Measurements from ENCODE around the gene CTF1.

CTF1 gene

GRCh38 chr16:30920891-30921290, 24.5 kb downstream of the CTF1 start:
- Histone ChIP-seq H3K4me1 (ENCODE audit: control insufficient read depth, insufficient read depth, low read length) (peaks cover 10% of the 10 kb centered on the region), H3K9ac (ENCODE audit: low read depth, low read length) (no peak overlapping the region), H3K9me3 (replicated peaks; ENCODE audit: low read length) (no peaks in the 10 kb centered on the region), H3K4me3 (ENCODE audit: low read length) (no peak overlapping the region), H3K27me3 (ENCODE audit: control insufficient read depth, insufficient read depth, low read length) (no peaks in the 10 kb centered on the region), H3K4me2 (ENCODE audit: low read length) (no peak overlapping the region), H3K36me3 (ENCODE audit: insufficient read depth, low read length) (no peaks in the 10 kb centered on the region)

DNA sequence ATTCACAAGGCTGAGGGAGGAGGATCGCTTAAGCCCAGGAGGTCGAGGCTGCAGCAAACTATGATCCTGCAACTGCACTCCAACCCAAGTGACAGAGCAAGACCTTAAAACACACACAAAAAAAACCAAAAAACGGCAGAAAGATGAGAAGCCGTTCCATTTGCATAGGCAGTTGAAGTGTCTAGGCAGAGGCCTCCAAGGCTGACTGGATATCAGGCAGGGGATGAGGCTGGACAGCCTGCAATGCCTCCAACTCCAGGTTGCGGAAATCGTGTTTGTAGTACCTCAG, 25.0 kb downstream of the CTF1 start:
- Histone ChIP-seq H3K4me1 (ENCODE audit: control insufficient read depth, insufficient read depth, low read length) (peaks cover 10% of the 10 kb centered on the region), H3K36me3 (ENCODE audit: insufficient read depth, low read length) (no peaks in the 10 kb centered on the region), H3K4me2 (ENCODE audit: low read length) (peak overlapping the region; percentile 78), H3K9me3 (replicated peaks; ENCODE audit: low read length) (no peaks in the 10 kb centered on the region), H3K4me3 (ENCODE audit: low read length) (peak overlapping the region; percentile 69), H3K9ac (ENCODE audit: low read depth, low read length) (peak overlapping the region; percentile 69), H3K27me3 (ENCODE audit: control insufficient read depth, insufficient read depth, low read length) (no peaks in the 10 kb centered on the region)

DNA sequence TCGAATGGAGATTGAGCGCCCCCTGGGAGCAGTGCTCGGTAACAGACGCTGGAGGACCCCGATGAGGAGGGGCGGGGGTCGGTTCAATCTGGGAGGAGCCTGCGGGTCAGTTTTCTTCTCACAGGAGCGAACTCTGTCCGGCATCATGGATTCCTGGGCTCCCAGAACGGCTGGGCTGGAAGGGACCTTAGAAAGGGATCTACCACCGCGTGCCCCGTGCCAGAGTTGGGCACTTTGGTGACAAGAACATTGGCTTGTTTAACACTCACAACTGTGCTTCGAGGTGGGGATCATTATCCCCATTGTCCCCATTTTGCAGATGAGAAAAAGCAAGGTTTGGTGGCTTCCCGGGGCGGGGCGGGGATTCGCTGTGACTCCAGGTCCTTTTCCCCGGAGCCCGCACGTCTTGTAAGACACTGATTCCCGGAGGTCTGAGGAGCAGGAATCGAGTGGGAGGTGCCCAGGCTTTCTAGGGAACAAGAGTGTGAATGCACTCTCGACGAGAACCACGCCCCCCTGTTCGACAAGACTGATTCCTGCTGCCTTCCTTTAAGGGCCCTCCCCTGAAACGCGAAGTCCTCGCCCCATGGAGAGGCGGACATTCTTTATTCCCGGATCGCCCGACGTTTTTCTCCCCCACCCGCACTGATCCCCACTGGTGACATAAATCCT, 25.5 kb downstream of the CTF1 start:
- Histone ChIP-seq H3K9me3 (replicated peaks; ENCODE audit: low read length) (no peaks in the 10 kb centered on the region), H3K27me3 (ENCODE audit: control insufficient read depth, insufficient read depth, low read length) (no peaks in the 10 kb centered on the region), H3K9ac (ENCODE audit: low read depth, low read length) (peak overlapping the region; percentile 69), H3K4me2 (ENCODE audit: low read length) (peak overlapping the region; percentile 78), H3K4me1 (ENCODE audit: control insufficient read depth, insufficient read depth, low read length) (peaks cover 10% of the 10 kb centered on the region), H3K4me3 (ENCODE audit: low read length) (peak overlapping the region; percentile 69), H3K36me3 (ENCODE audit: insufficient read depth, low read length) (peaks cover 3% of the 10 kb centered on the region)

GRCh38 chr16:30922420-30922959, 26.1 kb downstream of the CTF1 start:
- H3K4me2 ChIP-seq (ENCODE audit: low read length), result peak overlapping the region; percentile 78
- H3K36me3 ChIP-seq (ENCODE audit: insufficient read depth, low read length), result peaks cover 7% of the 10 kb centered on the region
- peak overlapping the region; percentile 79 for H3K4me3 ChIP-seq (ENCODE audit: low read length)
- no peaks in the 10 kb centered on the region for H3K9me3 ChIP-seq (replicated peaks; ENCODE audit: low read length)
- no peaks in the 10 kb centered on the region for H3K27me3 ChIP-seq (ENCODE audit: control insufficient read depth, insufficient read depth, low read length)
- H3K4me1 ChIP-seq (ENCODE audit: control insufficient read depth, insufficient read depth, low read length), result peaks cover 10% of the 10 kb centered on the region
- H3K9ac ChIP-seq (ENCODE audit: low read depth, low read length), result peak overlapping the region; percentile 75

GRCh38 chr16:30922960-30923535, 26.6 kb downstream of the CTF1 start:
- Histone ChIP-seq H3K9me3 (replicated peaks; ENCODE audit: low read length) (no peaks in the 10 kb centered on the region), H3K4me2 (ENCODE audit: low read length) (peak overlapping the region; percentile 75), H3K27me3 (ENCODE audit: control insufficient read depth, insufficient read depth, low read length) (no peaks in the 10 kb centered on the region), H3K9ac (ENCODE audit: low read depth, low read length) (peak overlapping the region; percentile 75), H3K4me1 (ENCODE audit: control insufficient read depth, insufficient read depth, low read length) (peaks cover 10% of the 10 kb centered on the region), H3K4me3 (ENCODE audit: low read length) (peak overlapping the region; percentile 79), H3K36me3 (ENCODE audit: insufficient read depth, low read length) (peaks cover 7% of the 10 kb centered on the region)

GRCh38 chr16:30923554-30924075, 27.2 kb downstream of the CTF1 start, which contains the start of gene FBXL19:
TSS of gene FBXL19 (plus strand) at chr16:30923572. CDS start at chr16:30925755, 2,183 bp downstream.
- peaks cover 7% of the 10 kb centered on the region for H3K36me3 ChIP-seq (ENCODE audit: insufficient read depth, low read length)
- H3K9me3 ChIP-seq (replicated peaks; ENCODE audit: low read length), result no peaks in the 10 kb centered on the region
- H3K4me1 ChIP-seq (ENCODE audit: control insufficient read depth, insufficient read depth, low read length), result peaks cover 10% of the 10 kb centered on the region
- H3K9ac ChIP-seq (ENCODE audit: low read depth, low read length), result peak within 1 kb of the TSS; percentile 75
- peak within 1 kb of the TSS; percentile 79 for H3K4me3 ChIP-seq (ENCODE audit: low read length)
- peak within 1 kb of the TSS; percentile 83 for H3K4me2 ChIP-seq (ENCODE audit: low read length)
- H3K27me3 ChIP-seq (ENCODE audit: control insufficient read depth, insufficient read depth, low read length), result no peaks in the 10 kb centered on the region

DNA sequence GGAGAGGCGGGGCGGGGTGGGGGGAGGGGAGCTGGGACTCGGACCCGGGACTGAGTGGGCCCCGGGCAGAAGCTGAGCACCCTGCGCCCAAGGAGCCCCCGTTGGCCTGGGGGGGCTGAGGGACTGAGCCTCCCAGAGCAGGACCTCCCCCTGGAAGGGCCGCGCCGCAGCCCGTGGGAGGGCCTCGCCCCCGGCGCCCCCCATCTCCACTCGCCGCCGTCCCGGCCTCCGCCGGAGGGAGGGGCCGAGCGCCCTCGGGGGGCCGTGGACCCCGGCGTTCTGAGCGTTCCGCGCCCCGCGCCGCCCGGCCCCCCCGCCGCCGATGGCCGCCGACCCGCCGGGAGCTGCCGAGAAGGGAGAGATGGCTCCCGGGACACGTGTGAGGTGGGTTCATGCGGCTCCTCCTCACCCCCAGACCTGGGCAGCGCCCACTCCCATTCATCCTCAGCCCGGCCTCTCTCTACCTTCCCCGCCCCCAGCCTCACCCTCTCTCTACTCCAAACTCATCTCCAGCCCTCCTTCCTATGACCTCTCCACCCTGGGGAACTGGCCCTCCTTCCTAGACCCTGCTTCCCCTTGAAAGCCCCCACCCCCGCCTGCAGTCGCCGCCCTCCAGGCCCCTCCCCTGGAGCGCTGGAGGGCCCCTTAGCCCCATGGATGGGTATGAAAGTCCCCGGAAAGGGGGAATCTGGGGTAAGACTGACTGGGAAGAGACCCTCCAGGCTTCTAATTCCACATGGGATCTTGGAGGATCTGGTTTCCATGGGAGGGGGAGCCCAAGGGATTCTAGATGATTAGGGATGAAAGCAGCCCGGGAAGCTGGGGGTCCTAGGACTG, 27.9 kb downstream of the CTF1 start:
- Histone ChIP-seq H3K9me3 (replicated peaks; ENCODE audit: low read length) (no peaks in the 10 kb centered on the region), H3K36me3 (ENCODE audit: insufficient read depth, low read length) (peaks cover 12% of the 10 kb centered on the region), H3K9ac (ENCODE audit: low read depth, low read length) (peak overlapping the region; percentile 72), H3K4me1 (ENCODE audit: control insufficient read depth, insufficient read depth, low read length) (peaks cover 10% of the 10 kb centered on the region), H3K27me3 (ENCODE audit: control insufficient read depth, insufficient read depth, low read length) (no peaks in the 10 kb centered on the region), H3K4me2 (ENCODE audit: low read length) (peak overlapping the region; percentile 83), H3K4me3 (ENCODE audit: low read length) (peak overlapping the region; percentile 72)

DNA sequence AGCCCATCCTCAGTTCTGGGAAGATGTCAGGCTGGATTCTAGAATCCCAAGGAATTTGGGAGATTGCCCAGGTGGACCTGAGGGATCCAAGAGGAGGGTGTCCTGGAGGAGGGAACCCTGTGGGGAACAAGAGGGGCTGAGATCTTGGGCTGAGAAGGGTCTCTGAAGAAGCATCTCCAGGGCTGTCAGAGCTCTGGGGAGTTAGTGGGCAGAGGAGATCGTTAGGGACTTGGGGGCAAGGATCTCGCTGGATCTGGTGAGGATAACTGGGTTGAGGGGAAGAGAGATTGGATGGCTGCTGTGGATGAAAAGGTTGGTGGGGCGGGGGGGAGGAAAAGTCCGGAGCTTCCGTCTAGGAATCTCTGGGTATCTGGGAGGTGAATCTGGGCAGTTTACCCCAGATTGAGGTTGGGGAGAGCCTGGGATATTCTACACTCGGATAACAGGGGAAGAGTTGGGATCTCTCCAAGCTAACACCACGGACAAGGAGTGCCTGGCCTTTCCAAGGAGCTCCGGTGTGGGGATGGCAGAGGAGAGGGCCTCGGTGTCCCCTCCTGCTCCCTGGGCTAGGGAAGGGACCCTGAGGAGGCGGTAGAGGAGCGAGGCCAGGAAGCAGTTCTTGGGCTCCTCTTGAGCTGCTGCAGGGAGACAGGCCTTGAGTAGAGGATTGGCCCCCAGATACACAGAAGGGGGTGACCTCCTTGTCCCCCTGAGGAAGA, 28.7 kb downstream of the CTF1 start:
- Histone ChIP-seq H3K4me2 (ENCODE audit: low read length) (peak overlapping the region; percentile 83), H3K4me1 (ENCODE audit: control insufficient read depth, insufficient read depth, low read length) (peaks cover 10% of the 10 kb centered on the region), H3K27me3 (ENCODE audit: control insufficient read depth, insufficient read depth, low read length) (no peaks in the 10 kb centered on the region), H3K36me3 (ENCODE audit: insufficient read depth, low read length) (peaks cover 15% of the 10 kb centered on the region), H3K4me3 (ENCODE audit: low read length) (peak overlapping the region; percentile 72), H3K9ac (ENCODE audit: low read depth, low read length) (peak overlapping the region; percentile 72), H3K9me3 (replicated peaks; ENCODE audit: low read length) (no peaks in the 10 kb centered on the region)

DNA sequence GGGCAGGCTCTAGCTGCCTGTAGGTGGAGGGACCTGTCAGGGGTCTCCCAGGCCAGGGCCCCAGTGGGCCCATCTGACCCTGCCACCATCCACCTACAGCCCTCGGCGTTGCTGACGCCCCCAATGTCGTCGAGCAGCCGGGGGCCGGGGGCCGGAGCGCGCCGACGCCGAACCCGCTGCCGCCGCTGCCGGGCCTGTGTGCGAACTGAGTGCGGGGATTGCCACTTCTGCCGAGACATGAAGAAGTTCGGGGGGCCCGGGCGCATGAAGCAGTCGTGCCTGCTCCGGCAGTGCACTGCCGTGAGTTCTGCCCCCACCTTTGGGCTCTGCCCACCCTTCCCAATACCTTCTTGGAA, 29.2 kb downstream of the CTF1 start:
- Histone ChIP-seq H3K27me3 (ENCODE audit: control insufficient read depth, insufficient read depth, low read length) (no peaks in the 10 kb centered on the region), H3K4me2 (ENCODE audit: low read length) (peak overlapping the region; percentile 83), H3K36me3 (ENCODE audit: insufficient read depth, low read length) (peaks cover 18% of the 10 kb centered on the region), H3K4me1 (ENCODE audit: control insufficient read depth, insufficient read depth, low read length) (peaks cover 10% of the 10 kb centered on the region), H3K9ac (ENCODE audit: low read depth, low read length) (no peak overlapping the region), H3K4me3 (ENCODE audit: low read length) (no peak overlapping the region), H3K9me3 (replicated peaks; ENCODE audit: low read length) (no peaks in the 10 kb centered on the region)

GRCh38 chr16:30925995-30926811, 29.8 kb downstream of the CTF1 start:
- H3K4me1 ChIP-seq (ENCODE audit: control insufficient read depth, insufficient read depth, low read length), result peaks cover 10% of the 10 kb centered on the region
- no peak overlapping the region for H3K4me3 ChIP-seq (ENCODE audit: low read length)
- no peak overlapping the region for H3K4me2 ChIP-seq (ENCODE audit: low read length)
- H3K36me3 ChIP-seq (ENCODE audit: insufficient read depth, low read length), result peaks cover 24% of the 10 kb centered on the region
- no peaks in the 10 kb centered on the region for H3K9me3 ChIP-seq (replicated peaks; ENCODE audit: low read length)
- H3K9ac ChIP-seq (ENCODE audit: low read depth, low read length), result no peak overlapping the region
- H3K27me3 ChIP-seq (ENCODE audit: control insufficient read depth, insufficient read depth, low read length), result no peaks in the 10 kb centered on the region
